Activated B cell treated with CpG ODN at 0.5 μM for 24 hours (primary cell): Measurements from ENCODE around the gene BCCIP. TPM values are rescaled to one million over a fixed set of nuclear protein-coding genes. Genes with fewer than 3 reads are reported as not detected.

Source experiments
- ATAC-seq: fragments of 200-7000 bp; cut with Tn5 transposase; one replicate; pipeline ENCODE4 v1.10.0; 2021; ENCODE audit warnings: low read depth, mild to moderate bottlenecking, moderate library complexity
- CTCF ChIA-PET: fragments of 350-600 bp; sonication (Branson Sonifier 250); formaldehyde crosslinking; loops from one replicate; lab custom pipeline; 2021; ENCODE audit warnings: antibody characterized with exemption; lab: Charles Lee
- POLR2A ChIA-PET: fragments of 350-600 bp; sonication (Branson Sonifier 250); formaldehyde crosslinking; loops from one replicate; lab custom pipeline; 2021; ENCODE audit warnings: antibody characterized with exemption; lab: Charles Lee
- DNase-seq: peaks from one replicate; pipeline ENCODE4 v3.0.0; 2022
- H3K27ac Mint-ChIP-seq: one replicate; pipeline ENCODE4 v1.8.0; 2020; ENCODE audit warnings: mixed read lengths
- H3K27me3 Mint-ChIP-seq: one replicate; pipeline ENCODE4 v1.8.0; 2021; ENCODE audit warnings: mixed read lengths
- H3K36me3 Mint-ChIP-seq: one replicate; pipeline ENCODE4 v1.8.0; 2021; ENCODE audit warnings: low read depth, mixed read lengths
- H3K4me1 Mint-ChIP-seq: one replicate; pipeline ENCODE4 v1.8.0; 2021; ENCODE audit warnings: mixed read lengths
- H3K4me3 Mint-ChIP-seq: one replicate; pipeline ENCODE4 v1.8.0; 2020; ENCODE audit warnings: mild to moderate bottlenecking, mixed read lengths
- H3K9me3 Mint-ChIP-seq: one replicate; pipeline ENCODE4 v1.8.0; 2020; ENCODE audit warnings: mixed read lengths
- CTCF ChIP-seq: fragments of 200-600 bp; IDR thresholded peaks from one replicate; pipeline ENCODE4 v1.8.0; 2022; ENCODE audit warnings: antibody characterized with exemption, mild to moderate bottlenecking
- intact Hi-C: fragments of 100-400 bp; cut with micrococcal nuclease; formaldehyde crosslinking; loops from one replicate; pipeline ENCODE4 v1.15.1; 2024
- total RNA-seq: library from RNA; stranded (reverse); gene quantifications from 2 replicates; pipeline ENCODE4 v1.2.3, GENCODE V29; 2022

The BCCIP gene
- total RNA-seq, 1 donor from 2014 or later: 63.6 TPM

DNA sequence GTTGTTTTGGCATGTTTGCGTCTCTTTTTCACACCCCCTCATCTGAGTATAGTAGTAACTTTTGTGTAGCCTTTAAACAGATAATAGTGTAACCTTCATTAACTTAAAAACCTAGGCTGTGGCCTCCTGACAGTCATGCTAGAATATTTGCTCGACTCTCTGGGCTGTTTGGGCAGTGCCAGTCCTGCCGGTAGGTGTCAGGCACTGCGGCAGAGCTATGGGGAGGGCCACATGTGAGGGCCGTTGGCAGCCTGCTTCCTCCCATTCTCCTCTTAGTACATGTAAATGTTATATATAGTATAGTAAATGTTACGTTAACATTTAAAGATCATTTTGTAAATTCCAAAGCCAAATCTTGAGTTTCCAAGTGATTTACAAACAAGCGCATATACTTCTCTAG lies 26.1 kb downstream of the BCCIP start:
- Mint-ChIP-seq H3K27me3 (no peaks in the 10 kb centered on the region), H3K4me1 (no peaks in the 10 kb centered on the region), H3K4me3 (no peak overlapping the region), H3K9me3 (no peaks in the 10 kb centered on the region), H3K36me3 (peaks cover 60% of the 10 kb centered on the region), H3K27ac (no peak overlapping the region)
- ATAC-seq (no peak), DNase-seq (no peak)
- TF ChIP-seq CTCF: no peak
- ChIA-PET CTCF (no interaction called here), POLR2A (no interaction called here)
- intact Hi-C loops: no loop called here

GRCh38 chr10:125850766-125851731 lies 27.7 kb downstream of the BCCIP start:
- ATAC-seq: no peak
- POLR2A ChIA-PET: no interaction called here
- no peaks in the 10 kb centered on the region for H3K27me3 Mint-ChIP-seq

DNA sequence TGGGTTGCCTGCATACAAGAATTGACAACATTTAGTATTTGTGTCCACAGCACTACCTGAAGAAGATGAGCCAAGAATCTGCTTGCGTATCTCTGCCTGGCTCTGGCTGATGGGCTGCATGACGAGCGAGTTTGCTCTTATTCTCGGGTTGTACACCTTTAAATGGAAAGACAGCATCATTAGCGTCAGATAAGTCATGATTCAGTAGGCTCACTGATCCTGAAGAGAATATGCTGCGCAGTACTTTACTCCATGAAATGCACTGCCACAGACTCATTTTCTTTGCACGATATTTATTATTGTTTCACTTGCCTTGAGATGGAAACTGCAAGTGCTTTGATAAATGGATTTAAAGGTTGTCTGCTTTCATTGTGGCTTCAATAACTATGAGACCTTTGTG lies 29.1 kb downstream of the BCCIP start:
- ATAC-seq (no peak), DNase-seq (no peak)
- Mint-ChIP-seq H3K4me1 (no peaks in the 10 kb centered on the region), H3K27ac (no peak overlapping the region), H3K9me3 (no peaks in the 10 kb centered on the region), H3K36me3 (peaks cover 45% of the 10 kb centered on the region), H3K27me3 (no peaks in the 10 kb centered on the region), H3K4me3 (no peak overlapping the region)
- intact Hi-C loops: no loop called here
- no peak for TF ChIP-seq CTCF
- POLR2A ChIA-PET: no interaction called here
- CTCF ChIA-PET: no interaction called here

More at GRCh38 chr10:125850766-125851731, 27.7 kb downstream of the BCCIP start:
- CTCF ChIA-PET: no interaction called here
- Mint-ChIP-seq H3K27ac (no peak overlapping the region), H3K9me3 (no peaks in the 10 kb centered on the region), H3K4me1 (no peaks in the 10 kb centered on the region), H3K36me3 (peaks cover 54% of the 10 kb centered on the region), H3K4me3 (no peak overlapping the region)
- intact Hi-C loops: no loop called here
- DNase-seq: no peak
- no peak for TF ChIP-seq CTCF

DNA sequence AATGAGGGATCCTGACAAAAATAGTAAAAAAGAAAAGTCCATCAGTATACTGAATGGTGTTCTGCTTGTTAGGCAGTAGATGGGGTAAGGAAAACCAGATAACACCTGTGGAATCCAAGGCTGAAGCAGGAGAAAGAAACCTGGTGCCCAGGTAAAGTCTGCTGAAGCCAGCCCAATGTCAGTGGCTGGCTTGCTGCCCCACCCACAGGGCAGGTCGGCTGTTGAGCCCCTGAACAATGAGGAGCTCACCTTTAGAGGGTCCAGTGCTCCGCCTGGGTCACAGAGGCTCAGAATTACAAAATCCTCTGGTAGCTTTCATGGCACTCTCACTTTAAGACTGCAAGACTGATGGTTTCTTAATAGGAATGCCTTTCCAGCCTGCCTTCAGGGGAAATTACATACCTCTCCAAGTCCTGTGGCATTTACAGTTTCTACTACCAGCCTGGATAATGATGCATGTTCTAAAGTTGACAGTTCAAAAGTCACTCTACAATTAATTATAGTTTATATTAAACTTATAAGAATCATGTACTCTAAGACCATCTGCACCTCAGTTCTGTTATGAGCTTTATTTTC lies 33.9 kb downstream of the BCCIP start:
- ChIA-PET POLR2A (no interaction called here), CTCF (interaction anchor here (0.6 kb wide), 1 partner anchor 38 kb away, joined by 4 read pairs; no protein-coding TSS in a partner anchor)
- ATAC-seq: no peak
- Mint-ChIP-seq H3K4me3 (no peak overlapping the region), H3K27ac (no peak overlapping the region), H3K27me3 (no peaks in the 10 kb centered on the region), H3K9me3 (no peaks in the 10 kb centered on the region), H3K36me3 (peaks cover 17% of the 10 kb centered on the region), H3K4me1 (no peaks in the 10 kb centered on the region)
- intact Hi-C loops: no loop called here
- no peak for TF ChIP-seq CTCF
- DNase-seq: no peak

GRCh38 chr10:125859128-125859817 lies 35.9 kb downstream of the BCCIP start:
- Mint-ChIP-seq H3K27me3 (no peaks in the 10 kb centered on the region), H3K9me3 (no peaks in the 10 kb centered on the region), H3K36me3 (peaks cover 7% of the 10 kb centered on the region), H3K4me3 (no peak overlapping the region), H3K27ac (no peak overlapping the region), H3K4me1 (no peaks in the 10 kb centered on the region)
- DNase-seq (no peak), ATAC-seq (no peak)
- ChIA-PET CTCF (no interaction called here), POLR2A (no interaction called here)
- intact Hi-C loops: no loop called here
- no peak for TF ChIP-seq CTCF
